Kidney epithelial cell (primary cell): Measurements from ENCODE around the gene PLXNA4. TPM values are rescaled to one million over a fixed set of nuclear protein-coding genes. Genes with fewer than 3 reads are reported as not detected.

Experiments
- DNase-seq: peaks from one replicate; pipeline ENCODE4 v3.0.0-alpha.2; 2010; ENCODE audit warnings: low read depth
- H3K27me3 ChIP-seq: 2 replicates; pipeline ENCODE4 v1.6.0; 2011; ENCODE audit warnings: low read length; ENCODE audit not compliant: control insufficient read depth, insufficient read depth
- H3K36me3 ChIP-seq: 2 replicates; pipeline ENCODE4 v1.5.1; 2011; ENCODE audit warnings: low read length; ENCODE audit not compliant: control insufficient read depth, insufficient read depth
- H3K4me3 ChIP-seq: 2 replicates; pipeline ENCODE4 v1.5.1; 2011; ENCODE audit warnings: low read depth, mild to moderate bottlenecking, control low read depth, low read length
- total RNA-seq: library from RNA; depleted of rRNA; stranded (reverse); fragments of >200 nt; gene quantifications from 2 replicates; pipeline ENCODE4 v1.2.3, GENCODE V29; 2015
- TF ChIP-seq, protein P1 (sequence below): IDR thresholded peaks from 2 replicates; pipeline ENCODE4 v1.5.1; 2011; ENCODE audit warnings: mild to moderate bottlenecking, moderate library complexity, low read length, control low read depth, inconsistent platforms; ENCODE audit not compliant: insufficient read depth, poor library complexity, severe bottlenecking

The PLXNA4 gene
- total RNA-seq, 1 donor from 2014 or later = 5.9 TPM

DNA sequence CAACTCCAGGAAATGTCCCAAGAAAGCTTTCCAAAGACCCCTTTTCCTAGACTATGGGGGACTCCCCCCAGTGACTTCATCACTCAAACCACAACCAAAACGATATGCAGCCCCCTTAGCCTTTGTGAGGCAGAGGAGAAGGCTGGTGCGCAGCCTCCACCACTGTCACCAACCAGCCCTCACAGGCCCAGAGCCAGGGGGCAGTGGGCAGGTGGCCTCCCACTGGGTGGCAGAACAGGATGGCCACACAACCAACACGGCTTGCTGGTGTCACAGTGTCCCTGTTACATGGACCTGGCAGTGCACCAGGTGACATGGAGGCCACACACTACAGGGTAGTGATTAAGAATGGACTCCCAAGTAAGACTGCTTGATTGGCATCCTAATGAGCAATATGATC lies 172.0 kb downstream of the PLXNA4 start:
- TF ChIP-seq, protein P1, sequence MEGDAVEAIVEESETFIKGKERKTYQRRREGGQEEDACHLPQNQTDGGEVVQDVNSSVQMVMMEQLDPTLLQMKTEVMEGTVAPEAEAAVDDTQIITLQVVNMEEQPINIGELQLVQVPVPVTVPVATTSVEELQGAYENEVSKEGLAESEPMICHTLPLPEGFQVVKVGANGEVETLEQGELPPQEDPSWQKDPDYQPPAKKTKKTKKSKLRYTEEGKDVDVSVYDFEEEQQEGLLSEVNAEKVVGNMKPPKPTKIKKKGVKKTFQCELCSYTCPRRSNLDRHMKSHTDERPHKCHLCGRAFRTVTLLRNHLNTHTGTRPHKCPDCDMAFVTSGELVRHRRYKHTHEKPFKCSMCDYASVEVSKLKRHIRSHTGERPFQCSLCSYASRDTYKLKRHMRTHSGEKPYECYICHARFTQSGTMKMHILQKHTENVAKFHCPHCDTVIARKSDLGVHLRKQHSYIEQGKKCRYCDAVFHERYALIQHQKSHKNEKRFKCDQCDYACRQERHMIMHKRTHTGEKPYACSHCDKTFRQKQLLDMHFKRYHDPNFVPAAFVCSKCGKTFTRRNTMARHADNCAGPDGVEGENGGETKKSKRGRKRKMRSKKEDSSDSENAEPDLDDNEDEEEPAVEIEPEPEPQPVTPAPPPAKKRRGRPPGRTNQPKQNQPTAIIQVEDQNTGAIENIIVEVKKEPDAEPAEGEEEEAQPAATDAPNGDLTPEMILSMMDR = no peak
- Histone ChIP-seq H3K36me3 (no peaks in the 10 kb centered on the region), H3K4me3 (no peak overlapping the region), H3K27me3 (no peaks in the 10 kb centered on the region)
- DNase-seq = no peak

DNA sequence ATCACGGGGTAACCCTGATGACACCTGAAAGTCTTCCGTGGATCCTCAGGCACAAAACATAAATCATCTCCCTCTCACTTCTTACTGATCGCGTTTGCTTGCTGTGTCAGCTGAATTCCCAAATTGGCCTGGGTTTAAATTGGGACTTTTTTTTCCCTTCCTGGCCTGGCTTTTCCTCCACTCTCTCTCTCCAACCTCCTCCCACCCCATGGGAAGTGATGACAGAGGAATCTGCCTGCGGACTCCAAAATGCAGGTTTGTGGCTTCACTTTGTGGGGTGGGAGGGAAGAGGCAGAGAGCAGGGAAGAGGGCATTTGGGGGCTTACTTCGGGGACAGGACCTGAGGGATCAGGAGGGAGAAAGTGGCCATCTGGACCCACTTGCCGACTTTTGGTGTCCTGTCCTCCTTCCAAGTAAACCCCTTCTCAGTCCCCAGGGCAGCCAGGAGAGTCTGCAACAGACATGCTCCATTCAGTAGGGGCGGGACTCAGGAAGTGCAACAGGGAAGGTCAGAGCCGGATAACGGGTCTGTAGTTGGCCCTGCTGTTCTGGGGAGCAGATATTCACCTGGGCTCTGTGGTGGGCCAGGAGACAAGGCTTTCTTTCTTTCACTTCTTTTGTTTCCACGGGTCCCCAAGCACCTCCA lies 172.7 kb downstream of the PLXNA4 start:
- no peaks in the 10 kb centered on the region for H3K27me3 ChIP-seq
- TF ChIP-seq, protein P1 = no peak
- no peaks in the 10 kb centered on the region for H3K36me3 ChIP-seq
- no peak overlapping the region for H3K4me3 ChIP-seq
- no peak for DNase-seq

DNA sequence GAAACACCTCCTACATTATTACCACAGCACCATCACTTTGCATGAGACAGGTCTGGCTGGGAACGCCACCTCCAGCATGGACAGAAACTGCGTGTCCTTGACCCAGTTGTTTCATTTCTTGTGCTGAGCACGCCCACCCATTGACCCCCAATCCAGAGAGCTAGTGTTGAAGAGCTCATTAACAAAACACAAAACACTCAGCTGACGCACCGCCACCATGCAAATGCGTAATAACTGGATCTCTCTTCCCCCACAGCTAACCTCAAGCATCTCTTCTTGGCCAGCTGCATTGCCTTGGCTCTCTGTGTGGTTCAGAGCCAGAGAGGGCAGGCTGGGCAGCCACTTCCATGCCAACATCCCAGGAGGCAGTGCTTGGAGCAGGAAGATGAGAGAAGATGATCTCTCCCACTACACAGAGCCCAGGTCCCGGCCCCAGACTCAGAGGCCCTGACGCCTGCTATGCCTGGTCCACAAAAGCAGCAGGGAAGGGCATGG lies 173.5 kb downstream of the PLXNA4 start:
- TF ChIP-seq, protein P1 = no peak
- no peak for DNase-seq
- Histone ChIP-seq H3K36me3 (no peaks in the 10 kb centered on the region), H3K27me3 (no peaks in the 10 kb centered on the region), H3K4me3 (no peak overlapping the region)

DNA sequence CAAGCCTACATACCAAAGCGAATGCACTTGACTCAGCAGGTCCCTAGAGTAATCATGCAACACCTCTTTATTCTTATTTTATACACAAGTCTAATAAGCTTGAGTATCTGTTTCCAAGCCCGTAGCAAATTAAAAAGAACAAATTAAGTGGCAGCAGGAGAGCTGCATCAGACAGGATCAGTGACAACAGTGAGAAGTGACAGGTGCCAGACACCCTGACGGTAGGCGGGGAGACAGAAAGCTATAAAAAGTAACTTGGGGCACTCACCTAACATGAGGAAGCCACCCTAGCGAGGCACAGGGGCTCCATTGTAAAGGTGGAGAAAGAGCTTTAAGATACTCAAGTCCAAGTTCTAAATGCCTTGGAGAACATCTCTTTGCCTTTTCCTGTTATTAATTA lies 174.2 kb downstream of the PLXNA4 start:
- TF ChIP-seq, protein P1 = no peak
- no peak for DNase-seq
- Histone ChIP-seq H3K36me3 (no peaks in the 10 kb centered on the region), H3K4me3 (no peak overlapping the region), H3K27me3 (no peaks in the 10 kb centered on the region)

DNA sequence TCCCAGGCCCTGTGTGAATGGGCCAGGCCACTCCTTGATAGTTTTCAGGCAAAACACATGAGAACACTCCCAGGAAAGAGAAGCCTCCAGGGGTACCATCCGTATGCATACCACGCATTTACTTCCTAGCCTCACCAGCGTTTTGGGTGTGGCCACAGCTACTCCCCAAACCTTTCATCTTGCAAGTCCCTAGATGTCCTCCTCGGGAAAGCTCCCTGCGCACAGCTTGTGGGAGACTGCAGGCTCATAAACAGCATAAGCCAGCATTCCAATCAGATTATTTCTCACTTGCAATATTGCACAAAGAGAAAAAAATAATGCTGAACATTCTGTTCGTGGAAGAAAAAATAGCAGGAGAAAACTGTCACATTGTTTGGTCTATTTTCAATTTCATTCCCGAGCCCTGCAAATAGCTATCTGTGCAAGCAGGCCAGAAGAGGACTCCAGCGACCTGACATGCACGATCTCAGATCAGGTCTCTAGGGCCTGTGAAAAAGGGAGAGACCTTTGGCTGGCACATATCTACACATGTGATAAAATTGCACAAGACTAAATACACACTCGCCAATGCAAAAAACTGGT lies 175.6 kb downstream of the PLXNA4 start:
- no peak for DNase-seq
- TF ChIP-seq, protein P1 = no peak

DNA sequence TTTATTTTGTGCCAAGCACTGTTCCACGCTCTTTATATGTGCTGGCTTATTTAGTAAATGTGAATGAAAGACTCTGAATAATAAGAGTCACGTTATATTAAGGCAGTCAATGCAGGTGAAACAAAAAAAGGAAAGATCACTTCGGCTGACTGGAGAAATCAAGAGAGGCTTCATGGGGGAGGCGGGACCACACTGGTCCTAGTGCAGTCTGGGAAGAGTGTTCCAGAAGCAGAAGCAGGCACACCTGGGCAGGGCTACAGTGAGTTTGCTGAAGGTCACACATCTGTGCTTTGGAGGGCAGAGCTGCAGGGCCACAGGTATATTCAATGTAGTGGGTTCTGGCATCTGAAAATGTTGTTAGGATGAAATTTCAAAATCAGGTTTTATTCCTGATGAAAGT lies 176.9 kb downstream of the PLXNA4 start:
- no peaks in the 10 kb centered on the region for H3K27me3 ChIP-seq
- H3K4me3 ChIP-seq = no peak overlapping the region
- no peaks in the 10 kb centered on the region for H3K36me3 ChIP-seq
- TF ChIP-seq, protein P1 = no peak
- no peak for DNase-seq

More for the DNA sequence above, 175.6 kb downstream of the PLXNA4 start:
- H3K36me3 ChIP-seq = no peaks in the 10 kb centered on the region
- H3K27me3 ChIP-seq = no peaks in the 10 kb centered on the region
- no peak overlapping the region for H3K4me3 ChIP-seq
